GM21526 (cell line): Measurements from ENCODE around the gene TTC27.

Source experiments
- ATAC-seq: cut with Tn5 transposase; IDR thresholded peaks from one replicate; pipeline ENCODE4 v1.9.1; 2021; ENCODE audit warnings: moderate library complexity; ENCODE audit not compliant: unreplicated experiment, low FRiP score

The TTC27 gene

GRCh38 chr2:32666704-32667103, 38.9 kb downstream of the TTC27 start:
- ATAC-seq = no peak

DNA sequence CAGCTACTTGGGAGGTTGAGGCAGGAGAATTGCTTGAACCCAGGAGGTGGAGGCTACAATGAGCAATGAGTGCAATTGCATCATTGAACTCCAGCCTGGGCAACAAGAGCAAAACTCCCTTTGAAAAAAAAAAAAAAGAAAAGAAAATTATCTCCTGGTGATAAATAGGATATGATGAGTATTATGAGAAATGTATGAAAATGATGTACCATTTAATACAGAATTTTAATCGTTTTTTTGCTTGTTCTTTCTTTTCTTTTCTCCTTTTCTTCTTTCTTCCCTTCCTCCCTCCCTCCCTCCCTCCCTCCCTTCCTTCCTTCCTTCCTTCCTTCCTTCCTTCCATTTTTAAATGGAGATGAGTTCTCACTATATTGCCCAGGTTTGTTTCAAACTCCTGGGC, 40.4 kb downstream of the TTC27 start:
- no peak for ATAC-seq

DNA sequence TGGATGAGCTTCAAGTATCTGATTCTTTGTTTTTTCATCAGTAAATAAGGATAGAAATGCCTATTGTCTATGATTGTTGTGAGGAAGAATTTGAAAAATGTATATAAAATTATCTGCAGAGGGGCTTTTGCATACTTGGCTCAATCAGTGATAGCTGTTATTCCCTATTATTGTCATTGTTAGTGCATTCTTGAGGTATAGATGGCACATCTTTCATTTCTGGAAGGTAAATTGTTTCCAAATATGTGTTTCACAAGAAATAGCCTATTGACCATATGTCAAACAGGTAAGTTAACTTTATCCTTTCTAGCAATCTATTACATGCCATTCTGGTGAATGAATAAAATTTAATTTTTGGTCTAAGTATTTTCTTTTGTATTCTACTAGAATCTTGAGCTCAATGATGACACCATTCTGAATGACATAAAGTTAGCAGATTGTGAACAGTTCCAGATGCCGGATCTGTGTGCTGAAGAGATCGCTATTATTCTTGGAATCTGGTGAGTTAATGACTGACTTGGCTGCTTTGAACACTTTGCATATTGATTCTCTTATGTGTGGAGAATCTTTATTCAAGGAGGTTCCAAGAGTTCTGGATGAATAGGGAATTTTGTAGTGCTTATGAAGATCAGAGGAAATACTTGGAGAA, 44.2 kb downstream of the TTC27 start:
- no peak for ATAC-seq

GRCh38 chr2:32678825-32679224, 51.0 kb downstream of the TTC27 start:
- ATAC-seq = no peak

- ATAC-seq = no peak
Observed at GRCh38 chr2:32680942-32681341, 53.1 kb downstream of the TTC27 start.

GRCh38 chr2:32683520-32684086, 55.8 kb downstream of the TTC27 start:
- ATAC-seq = no peak

- ATAC-seq = no peak
Observed at GRCh38 chr2:32688541-32688940, 60.7 kb downstream of the TTC27 start.

GRCh38 chr2:32691678-32692077, 63.8 kb downstream of the TTC27 start:
- ATAC-seq = no peak

DNA sequence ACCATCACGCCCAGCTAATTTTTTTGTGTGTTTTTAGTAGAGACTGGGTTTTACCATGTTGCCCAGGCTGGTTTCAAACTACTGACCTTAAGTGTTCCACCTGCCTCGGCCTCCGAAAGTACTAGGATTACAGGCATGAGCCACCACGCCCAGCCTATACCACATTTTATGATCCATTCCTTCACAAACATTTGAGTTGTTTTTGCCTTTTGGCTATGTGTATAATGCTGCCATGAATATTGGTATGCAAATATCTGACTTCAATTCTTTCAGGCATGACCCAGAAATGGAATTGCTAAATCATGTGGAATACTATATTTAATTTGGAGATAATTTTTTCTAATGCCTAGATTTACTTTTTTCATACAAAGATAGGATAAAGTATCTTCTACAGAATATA, 68.6 kb downstream of the TTC27 start:
- no peak for ATAC-seq

DNA sequence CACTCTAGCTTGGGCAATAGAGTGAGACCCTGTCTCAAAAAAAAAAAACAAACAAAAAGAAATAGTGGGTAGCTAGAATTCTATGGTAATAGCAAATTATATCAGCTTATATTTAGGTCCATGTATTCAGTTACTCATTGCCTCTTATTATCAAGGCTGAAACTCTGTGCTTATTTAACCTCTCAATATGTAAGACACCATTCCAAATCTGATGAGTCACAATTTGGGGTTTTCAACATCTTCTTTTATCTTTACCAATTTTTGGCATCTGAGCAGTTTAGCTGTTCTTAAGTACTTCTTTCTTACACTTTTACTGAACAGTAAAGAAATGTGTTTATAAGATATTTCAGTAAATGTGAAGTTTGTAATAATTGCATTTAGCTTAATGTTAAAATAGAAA, 69.3 kb downstream of the TTC27 start:
- ATAC-seq = no peak

DNA sequence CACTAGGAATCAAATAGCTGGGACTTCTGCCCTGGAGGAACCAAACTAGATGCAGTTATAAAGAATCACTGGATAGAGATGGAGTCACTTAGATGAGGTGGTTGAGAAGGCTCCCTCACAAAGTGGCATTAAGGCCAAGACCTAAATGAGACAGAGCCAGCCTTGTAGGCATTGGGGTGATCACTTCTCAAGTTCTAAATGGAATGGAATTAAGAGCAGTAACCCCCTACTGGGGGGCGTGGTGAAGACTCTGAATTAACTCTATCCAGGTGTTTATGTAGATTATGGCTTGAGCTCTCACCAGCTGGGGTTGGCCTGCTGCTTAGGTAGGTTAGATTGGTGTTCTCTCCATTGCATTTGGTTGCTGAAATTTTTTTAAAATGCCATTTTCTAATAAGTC, 71.3 kb downstream of the TTC27 start:
- ATAC-seq = no peak

DNA sequence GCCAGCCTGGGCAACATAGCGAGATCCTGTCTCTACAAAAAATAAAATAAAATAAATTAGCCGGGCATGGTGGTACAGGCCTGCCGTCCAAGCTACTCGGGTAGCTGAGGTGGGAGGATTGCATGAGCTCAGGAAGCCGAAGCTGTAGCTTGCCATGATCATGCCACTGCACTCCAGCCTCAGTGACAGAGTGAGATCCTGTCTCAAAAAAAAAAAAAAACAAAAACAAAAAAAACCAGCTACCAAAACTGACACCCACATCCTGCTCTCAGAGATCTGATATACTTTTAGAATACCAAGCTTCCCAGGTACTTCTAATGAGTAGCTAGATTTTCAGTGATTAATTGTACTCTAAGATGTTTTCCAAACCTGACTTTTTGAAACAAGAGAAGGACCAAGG, 74.0 kb downstream of the TTC27 start:
- no peak for ATAC-seq

GRCh38 chr2:32702303-32703064, 74.6 kb downstream of the TTC27 start:
- ATAC-seq = no peak

GRCh38 chr2:32706815-32707579, 79.1 kb downstream of the TTC27 start:
- ATAC-seq = no peak

DNA sequence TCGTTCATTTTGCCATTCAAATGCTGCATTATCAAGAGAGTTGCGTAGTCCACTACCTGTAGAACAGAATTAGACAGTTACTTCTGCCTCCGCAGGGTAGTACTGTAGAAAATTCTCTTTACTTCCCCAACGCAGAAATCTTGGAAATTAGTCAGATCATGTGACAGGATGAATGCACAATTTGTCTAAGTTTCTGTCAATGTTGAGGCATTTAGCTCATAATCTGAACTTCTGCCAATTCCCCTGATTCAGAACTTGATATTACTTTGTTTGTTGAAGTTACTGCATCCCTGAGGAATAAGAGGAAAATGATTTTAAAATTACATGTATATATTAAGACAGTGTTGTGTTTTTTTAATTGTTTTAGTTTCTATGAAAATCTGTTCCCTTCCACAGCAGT, 83.4 kb downstream of the TTC27 start:
- ATAC-seq = no peak

- ATAC-seq = no peak
Observed at GRCh38 chr2:32711908-32712501, 84.2 kb downstream of the TTC27 start.

DNA sequence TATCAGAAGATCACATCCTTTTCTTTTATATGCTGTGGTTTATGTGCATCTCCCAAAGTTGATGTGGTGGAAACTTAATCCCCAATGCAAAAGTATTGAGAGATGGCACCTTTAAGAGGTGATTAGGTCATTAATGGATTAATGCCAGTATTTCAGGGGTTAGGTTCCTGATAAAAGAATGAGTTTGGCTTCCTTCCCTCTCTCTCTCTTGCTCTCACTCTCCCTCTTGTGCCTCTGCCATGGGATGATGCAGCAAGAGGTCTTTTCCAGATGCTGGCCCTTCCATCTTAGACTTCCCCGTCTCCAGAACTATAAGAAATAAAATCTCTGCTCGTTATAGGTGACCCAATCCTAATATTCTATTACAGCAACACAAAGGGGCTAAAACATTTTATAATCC, 85.0 kb downstream of the TTC27 start:
- no peak for ATAC-seq

GRCh38 chr2:32714521-32714920, 86.7 kb downstream of the TTC27 start:
- ATAC-seq = no peak

DNA sequence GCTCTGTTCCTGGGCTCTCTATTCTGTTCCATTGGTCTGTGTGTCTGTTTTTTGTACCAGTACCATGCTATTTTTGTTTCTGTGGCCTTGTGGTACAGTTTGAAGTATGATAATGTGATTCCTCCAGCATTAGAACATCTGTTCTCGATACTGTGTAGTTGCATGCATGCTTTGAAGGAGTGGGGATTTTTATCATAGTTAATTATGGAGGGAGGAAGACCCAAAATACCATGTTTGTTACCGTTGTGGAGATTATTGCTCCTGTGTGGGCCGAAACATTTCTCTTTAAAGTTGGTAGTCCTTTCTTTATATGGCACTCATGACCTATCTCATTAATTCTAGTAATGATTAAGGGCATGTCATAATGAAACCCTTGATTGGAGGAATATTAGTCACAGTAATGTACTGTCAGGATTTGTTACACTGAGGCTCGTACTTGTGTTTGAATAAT, 87.6 kb downstream of the TTC27 start:
- peak; percentile 86 for ATAC-seq

DNA sequence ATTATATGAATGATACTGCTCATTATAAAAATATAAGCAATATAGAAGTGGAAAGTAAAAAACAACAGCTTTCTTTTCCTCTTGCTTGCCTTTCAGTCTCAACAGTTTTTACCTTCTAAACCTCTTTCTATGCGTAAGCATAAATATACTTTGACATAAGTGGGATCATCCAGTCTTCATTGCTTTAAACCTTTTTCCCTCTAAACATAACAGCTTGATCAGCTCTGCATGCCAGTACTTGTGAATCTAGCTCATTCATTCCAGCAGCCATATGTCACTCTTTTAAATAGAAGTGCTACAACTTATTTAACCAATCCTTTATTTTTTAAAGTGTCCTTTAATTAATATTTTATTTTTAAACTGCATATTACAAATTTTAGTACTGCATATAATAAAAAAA, 88.1 kb downstream of the TTC27 start:
- ATAC-seq = no peak

DNA sequence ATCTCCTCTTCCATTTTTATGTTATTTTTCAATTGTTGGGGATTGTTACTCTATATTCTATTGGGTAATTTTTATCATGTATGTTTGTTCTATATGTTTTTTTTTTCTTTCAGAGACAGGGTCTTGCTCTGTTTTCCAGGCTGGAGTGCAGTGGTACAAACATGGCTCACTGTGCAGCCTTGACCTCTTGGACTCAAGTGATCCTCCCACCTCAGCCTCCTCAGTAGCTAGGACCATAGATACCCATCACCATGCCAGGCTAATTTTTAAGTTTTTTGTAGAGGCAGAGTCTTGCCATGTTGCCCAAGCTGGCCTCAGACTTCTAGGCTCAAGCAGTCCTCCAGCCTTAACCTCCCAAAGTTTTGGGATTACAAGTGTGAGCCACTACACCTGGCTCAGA, 88.7 kb downstream of the TTC27 start:
- no peak for ATAC-seq
